H1 (cell line): Measurements from ENCODE around the gene CACNA1C. TPM values are rescaled to one million over a fixed set of nuclear protein-coding genes. Genes with fewer than 3 reads are reported as not detected.

ENCODE experiments used
- CHD2 ChIP-seq: IDR thresholded peaks from 2 replicates; pipeline ENCODE4 v1.6.1; 2012; ENCODE audit warnings: low read length, improper control_type of control experiment
- EGR1 ChIP-seq: IDR thresholded peaks from 2 replicates; pipeline ENCODE4 v1.6.1; 2011; ENCODE audit warnings: low read depth, low read length, borderline replicate concordance
- HDAC6 ChIP-seq: IDR thresholded peaks from one replicate; pipeline ENCODE4 v1.7.1; 2012; ENCODE audit warnings: low read depth, mild to moderate bottlenecking, inconsistent platforms, low read length, moderate library complexity
- JUND ChIP-seq: IDR thresholded peaks from 2 replicates; pipeline ENCODE4 v1.6.1; 2011; ENCODE audit warnings: mild to moderate bottlenecking, improper control_type of control experiment, low read length
- KDM1A ChIP-seq: fragments of 200-600, 300-600 bp; sonication (generic); IDR thresholded peaks from 2 replicates; pipeline ENCODE4 v1.7.1; 2016; ENCODE audit warnings: mild to moderate bottlenecking, low read length, borderline replicate concordance
- KDM4A ChIP-seq: IDR thresholded peaks from one replicate; pipeline ENCODE4 v1.7.1; 2012; ENCODE audit warnings: low read depth, mild to moderate bottlenecking, moderate library complexity, low read length, inconsistent platforms; ENCODE audit not compliant: severe bottlenecking
- RAD21 ChIP-seq, 2 experiments: IDR thresholded peaks in 1 of 2; conservative IDR thresholded peaks in 1 of 2; 2 replicates each; pipeline ENCODE4 v1.6.1; 2011; ENCODE audit warnings: low read depth in 2 of 2, low read length in 2 of 2, improper control_type of control experiment in 1 of 2, inconsistent platforms in 1 of 2, mild to moderate bottlenecking in 1 of 2, moderate library complexity in 1 of 2
- RBBP5 ChIP-seq: IDR thresholded peaks from 2 replicates; pipeline ENCODE4 v1.7.1; 2012; ENCODE audit warnings: low read depth, mild to moderate bottlenecking, inconsistent platforms, low read length, moderate library complexity, borderline replicate concordance
- RXRA ChIP-seq: IDR thresholded peaks from 2 replicates; pipeline ENCODE4 v1.6.1; 2011; ENCODE audit warnings: low read depth, mild to moderate bottlenecking, low read length, moderate library complexity; ENCODE audit not compliant: insufficient read depth
- SIN3A ChIP-seq, 2 experiments: IDR thresholded peaks in 1 of 2; conservative IDR thresholded peaks in 1 of 2; 2 replicates each; pipeline ENCODE4 v1.6.1; 2011 to 2012; ENCODE audit warnings: low read length in 2 of 2, improper control_type of control experiment in 1 of 2, low read depth in 1 of 2, mild to moderate bottlenecking in 1 of 2
- polyA plus RNA-seq, 7 experiments: library from polyadenylated mRNA; depleted of rRNA in 3 of 7; stranded (reverse) in 5 of 7; unstranded in 2 of 7; fragments of >200 nt in 5 of 7; fragments of 200-250 nt in 2 of 7; gene quantifications; 1 replicate in 5 of 7; 2 replicates in 1 of 7; 4 replicates in 1 of 7; pipeline versions ENCODE4 v1.2.1 to v1.2.3, GENCODE V29; 2011 to 2013; ENCODE audit warnings: missing spikeins in 2 of 7, mixed read lengths in 2 of 7
- total RNA-seq: library from RNA; stranded (reverse); fragmentation: NEBNext Ultra II Directional; extraction: Animal tissue kit (Norgen Biotek cat#: 25700); gene quantifications from 2 replicates; pipeline ENCODE4 v1.2.1, GENCODE V29; 2021

Gene CACNA1C
- total and polyA plus RNA-seq, 2 of the 8 experiments (the other 6 are each of a cell fraction or from before 2014, with no cell fraction given), result 1.3 TPM

- TF ChIP-seq JUND, result no peak
- TF ChIP-seq CHD2, result no peak
- no peak for TF ChIP-seq KDM1A
- no peak for TF ChIP-seq RAD21 (IDR thresholded peaks at IDR 0.05 in 1 of 2, conservative IDR thresholded peaks at IDR 0.05 in 1 of 2; ENCODE audit: low read depth in 2 of 2, low read length in 2 of 2)
- TF ChIP-seq RBBP5, result no peak
- TF ChIP-seq KDM4A, result no peak
- no peak for TF ChIP-seq SIN3A (conservative IDR thresholded peaks at IDR 0.05 in 1 of 2, IDR thresholded peaks at IDR 0.05 in 1 of 2; ENCODE audit: low read depth in 1 of 2, low read length in 2 of 2)
- TF ChIP-seq RXRA, result no peak
- no peak for TF ChIP-seq HDAC6
- TF ChIP-seq EGR1, result no peak
- TF ChIP-seq, all 59 proteins: peak for 0
Measured at GRCh38 chr12:2347137-2347843, 294.5 kb downstream of the CACNA1C start (continued).
